Measurements from ENCODE around the gene ZCCHC7. TPM values are rescaled to one million over a fixed set of nuclear protein-coding genes. Genes with fewer than 3 reads are reported as not detected.

Gene ZCCHC7
- total and polyA plus RNA-seq, 2 of the 8 experiments (the other 6 are each of a cell fraction or from before 2014, with no cell fraction given) = 12.2 to 27.5 TPM

- CTCF ChIA-PET (ENCODE audit: partially characterized antibody) = interaction anchor here (1.2 to 2.5 kb wide), 6 partner anchors 10 to 25 kb away, joined by 3 to 13 read pairs (median 6); partner anchors contain the start of gene GRHPR
- H3K79me2 ChIP-seq (ENCODE audit: control insufficient read depth in 1 of 2, insufficient read depth in 2 of 2, low read length in 2 of 2) = no peaks in the 10 kb centered on the region
- WGBS, 2 experiments (ENCODE audit: extremely low coverage in 1 of 2, insufficient coverage in 1 of 2, insufficient read length in 1 of 2, insufficient replicate concordance in 2 of 2, low coverage in 1 of 2, low lambda C conversion rate in 2 of 2, missing lambda C conversion rate in 1 of 2) = 93% methylated on average over 10 of the region's 10 CpGs; no CpG with 5 or more reads in 1 of the 2 experiments
Observed at GRCh38 chr9:37405764-37406380, 285.5 kb downstream of the ZCCHC7 start.

More at GRCh38 chr9:37405764-37406380, 285.5 kb downstream of the ZCCHC7 start:
- Histone ChIP-seq H4K91ac (replicated peaks; ENCODE audit: insufficient read length, low read length) (no peak overlapping the region), H3K4me2 (ENCODE audit: insufficient read depth in 1 of 2, low read depth in 2 of 2, low read length in 2 of 2) (no peak overlapping the region), H4K5ac (ENCODE audit: insufficient read length, low read depth, low read length) (no peak overlapping the region), H4K20me1 (replicated peaks in 1 of 2; ENCODE audit: control insufficient read depth in 1 of 2, insufficient read depth in 2 of 2, low read length in 2 of 2) (no peaks in the 10 kb centered on the region), H3K4me3 (ENCODE audit: extremely low read depth in 1 of 4, insufficient read depth in 2 of 4, low read depth in 3 of 4, low read length in 4 of 4) (no peak overlapping the region), H2AK5ac (ENCODE audit: low read depth, low read length) (no peak overlapping the region), H3K56ac (replicated peaks; ENCODE audit: insufficient read length, low read depth, low read length) (no peak overlapping the region), H3K36me3 (ENCODE audit: control insufficient read depth in 2 of 4, insufficient read depth in 4 of 4, low read length in 3 of 4) (no peaks in the 10 kb centered on the region), H2BK5ac (ENCODE audit: low read depth, low read length) (no peak overlapping the region), H3K23ac (ENCODE audit: insufficient read length) (no peak overlapping the region), H3K4ac (replicated peaks; ENCODE audit: insufficient read length, low read depth, low read length) (no peak overlapping the region), H2BK15ac (ENCODE audit: low read length) (no peak overlapping the region), H2BK12ac (ENCODE audit: low read depth, low read length) (no peak overlapping the region), H4K8ac (ENCODE audit: extremely low read depth, insufficient read depth, low read length) (no peak overlapping the region), H2AFZ (ENCODE audit: low read length) (no peak overlapping the region), H3K27me3 (replicated peaks in 1 of 4; ENCODE audit: control insufficient read depth in 3 of 4, extremely low read depth in 1 of 4, insufficient read depth in 3 of 4, low read length in 3 of 4) (no peaks in the 10 kb centered on the region), H3K4me1 (replicated peaks in 1 of 4; ENCODE audit: control insufficient read depth in 3 of 4, insufficient read depth in 4 of 4, low read length in 3 of 4) (peaks cover 0 to 4% (median 0%) of the 10 kb centered on the region in 4 experiments; a peak in 1 of 7 replicates), H3K9me3 (ENCODE audit: insufficient read depth in 2 of 2, low read depth in 1 of 2, low read length in 1 of 2) (no peaks in the 10 kb centered on the region), H3K79me1 (ENCODE audit: low read depth, low read length) (no peaks in the 10 kb centered on the region), H3K14ac (ENCODE audit: insufficient read length) (no peak overlapping the region), H2BK20ac (ENCODE audit: low read length) (no peak overlapping the region), H3K23me2 (ENCODE audit: low read depth, low read length) (no peaks in the 10 kb centered on the region), H2BK120ac (replicated peaks; ENCODE audit: low read depth, low read length) (no peak overlapping the region), H3K27ac (ENCODE audit: low read depth, low read length) (no peak overlapping the region), H3K9ac (replicated peaks in 1 of 4; ENCODE audit: extremely low read depth in 1 of 4, low read depth in 3 of 4, low read length in 3 of 4) (no peak overlapping the region), H3K18ac (ENCODE audit: extremely low read depth, low read length) (no peak overlapping the region)
- POLR2A ChIA-PET (ENCODE audit: partially characterized antibody) = no interaction called here
- TF ChIP-seq CEBPB (IDR thresholded peaks at IDR 0.05; ENCODE audit: low read depth, low read length) (peak; percentile 48; the same call in 1 of the 2 replicates), CBX5 (IDR thresholded peaks at IDR 0.05; ENCODE audit: low read depth, low read length) (no peak)
- DNase-seq (ENCODE audit: low read depth in 1 of 2, low spot score in 2 of 2) (no peak), FAIRE-seq (no peak)
